ENCODE measurements around the gene MBD6.

Gene MBD6

DNA sequence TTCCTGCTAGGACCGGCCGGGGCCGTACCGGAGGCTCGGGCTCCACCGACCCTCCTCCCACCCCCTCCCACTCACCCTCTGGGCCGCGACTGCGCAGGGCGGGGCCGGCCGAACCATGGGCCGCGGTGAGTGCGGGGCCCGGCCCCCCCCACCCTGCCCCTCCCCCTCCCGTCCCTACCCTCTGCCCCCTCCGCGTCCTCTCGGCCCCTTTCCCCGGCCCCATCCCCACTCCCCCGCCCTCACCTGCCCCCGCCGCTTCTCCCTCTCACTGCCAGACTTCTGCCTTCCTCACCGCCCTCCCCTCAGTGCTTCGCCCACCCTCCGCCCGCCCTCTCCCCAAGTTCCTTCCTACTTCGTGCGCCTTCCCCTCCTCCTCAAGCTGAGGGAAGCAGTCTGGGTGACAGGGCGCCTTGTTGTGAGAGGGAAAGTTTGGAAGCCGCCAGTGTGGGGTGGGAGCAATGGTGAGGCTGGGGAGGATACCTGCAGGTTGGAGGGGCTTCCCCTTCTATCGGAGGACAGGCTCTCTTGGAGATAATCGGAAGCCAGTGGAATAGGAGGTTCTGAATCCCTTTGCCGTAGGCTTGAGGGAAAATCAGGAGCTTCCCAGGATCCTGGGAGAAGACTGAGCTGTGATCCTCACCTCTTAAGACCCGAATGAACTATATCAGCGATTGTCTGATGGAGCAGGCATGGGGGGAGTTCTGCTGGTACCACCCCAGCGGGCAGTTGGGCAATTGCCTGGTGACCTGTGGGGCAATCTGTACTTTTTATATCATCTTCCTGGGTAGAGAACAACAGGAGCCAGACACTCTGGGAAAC is 472 bp downstream of the MBD6 start:
- Mint-ChIP-seq H3K27me3 (no peaks in the 10 kb centered on the region), H3K36me3 (ENCODE audit: insufficient read depth) (peaks cover 68% of the 10 kb centered on the region)

DNA sequence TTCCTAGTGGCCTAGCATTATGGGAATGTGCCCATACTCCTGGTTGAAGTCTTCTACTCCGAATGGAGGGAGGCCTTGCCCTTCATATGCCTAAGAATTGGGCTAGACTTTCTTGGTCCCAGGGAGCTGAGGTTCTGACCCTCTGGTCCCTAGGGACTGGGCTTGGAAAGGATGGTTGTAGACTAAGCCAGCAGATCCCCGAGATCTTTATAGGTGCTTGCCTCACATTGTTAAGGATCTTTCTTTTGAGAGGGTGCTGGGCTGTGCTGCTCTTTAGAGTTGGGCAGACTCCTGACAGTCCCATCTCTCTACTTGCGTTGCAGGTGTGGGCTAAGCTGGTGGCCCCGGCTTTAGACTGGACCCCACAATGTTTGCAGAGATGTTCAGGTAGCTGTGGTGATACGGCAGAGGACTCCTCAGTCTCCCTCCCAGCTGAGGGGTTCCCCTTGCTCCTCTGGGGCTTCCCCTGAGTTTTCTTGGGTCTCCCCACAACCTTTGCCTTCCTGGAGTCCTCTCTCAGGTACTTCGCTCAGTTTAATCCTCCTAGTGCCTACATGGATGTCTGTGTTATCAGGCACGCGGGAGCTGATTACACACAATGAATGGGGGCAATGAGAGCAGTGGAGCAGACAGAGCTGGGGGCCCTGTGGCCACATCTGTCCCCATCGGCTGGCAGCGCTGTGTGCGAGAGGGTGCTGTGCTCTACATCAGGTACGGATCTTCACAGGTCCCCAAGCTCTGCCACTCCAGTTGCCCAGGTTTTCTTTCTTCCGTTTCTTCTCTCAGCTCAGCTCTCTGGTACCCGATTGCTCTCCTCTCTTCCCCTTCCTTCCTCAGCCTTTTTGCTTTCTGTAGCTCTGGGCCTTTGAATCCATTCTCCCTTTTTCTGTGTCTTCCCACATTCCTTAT is 1.3 kb downstream of the MBD6 start:
- DNase-seq (no peak), ATAC-seq (replicated peaks) (no peak)
- Mint-ChIP-seq H3K9me3 (no peaks in the 10 kb centered on the region), H3K27ac (peak overlapping the region; percentile 92 to 99), H3K4me1 (ENCODE audit: low read depth in 2 of 2) (peaks cover 46 to 56% of the 10 kb centered on the region in 2 donors), H3K4me3 (peak overlapping the region; percentile 86 to 88), H3K36me3 (ENCODE audit: insufficient read depth) (peaks cover 67% of the 10 kb centered on the region), H3K27me3 (no peaks in the 10 kb centered on the region)

More for the DNA sequence above, 472 bp downstream of the MBD6 start:
- peaks cover 54 to 64% of the 10 kb centered on the region in 2 donors for H3K4me1 Mint-ChIP-seq (ENCODE audit: low read depth in 2 of 2)
- no peak for ATAC-seq (replicated peaks)
- H3K4me3 Mint-ChIP-seq = peak overlapping the region; percentile 86 to 88
- peak overlapping the region; percentile 92 to 99 for H3K27ac Mint-ChIP-seq
- H3K9me3 Mint-ChIP-seq = no peaks in the 10 kb centered on the region
- peak in 2 of 3 experiments; percentile 24 to 25 for DNase-seq

DNA sequence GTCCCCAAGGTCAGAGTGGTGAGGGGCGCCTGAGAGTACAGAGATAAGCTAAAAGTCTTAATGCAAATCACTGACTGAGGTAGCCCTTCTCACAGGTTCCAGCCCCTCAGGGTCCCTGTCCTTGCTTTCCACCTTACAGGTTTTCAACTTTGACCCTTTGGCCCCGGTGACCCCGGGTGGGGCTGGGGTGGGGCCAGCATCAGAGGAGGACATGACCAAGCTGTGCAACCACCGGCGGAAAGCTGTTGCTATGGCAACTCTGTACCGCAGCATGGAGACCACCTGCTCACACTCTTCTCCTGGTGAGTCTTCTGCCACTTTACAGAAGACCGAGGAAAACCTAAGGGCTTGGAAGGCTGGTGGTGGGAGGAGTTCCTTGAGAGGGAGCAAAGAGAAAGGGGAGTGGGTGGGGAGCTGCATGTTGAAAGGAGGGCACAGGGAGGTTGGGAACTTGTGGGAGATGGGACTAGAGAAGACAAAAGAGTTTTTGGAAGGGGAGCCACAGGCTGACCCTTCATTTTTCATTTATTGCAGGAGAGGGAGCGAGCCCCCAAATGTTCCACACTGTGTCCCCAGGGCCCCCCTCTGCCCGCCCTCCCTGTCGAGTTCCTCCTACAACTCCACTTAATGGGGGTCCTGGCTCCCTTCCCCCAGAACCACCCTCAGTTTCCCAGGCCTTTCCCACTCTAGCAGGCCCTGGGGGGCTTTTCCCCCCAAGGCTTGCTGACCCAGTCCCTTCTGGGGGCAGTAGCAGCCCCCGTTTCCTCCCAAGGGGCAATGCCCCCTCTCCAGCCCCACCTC is 2.4 kb downstream of the MBD6 start:
- Mint-ChIP-seq H3K27ac (peak overlapping the region; percentile 92 to 99), H3K9me3 (no peaks in the 10 kb centered on the region), H3K27me3 (no peaks in the 10 kb centered on the region), H3K36me3 (ENCODE audit: insufficient read depth) (peaks cover 64% of the 10 kb centered on the region), H3K4me3 (peak overlapping the region; percentile 86 to 88), H3K4me1 (ENCODE audit: low read depth in 2 of 2) (peaks cover 41 to 58% of the 10 kb centered on the region in 2 donors)
- ATAC-seq (replicated peaks) = no peak
- no peak for DNase-seq

DNA sequence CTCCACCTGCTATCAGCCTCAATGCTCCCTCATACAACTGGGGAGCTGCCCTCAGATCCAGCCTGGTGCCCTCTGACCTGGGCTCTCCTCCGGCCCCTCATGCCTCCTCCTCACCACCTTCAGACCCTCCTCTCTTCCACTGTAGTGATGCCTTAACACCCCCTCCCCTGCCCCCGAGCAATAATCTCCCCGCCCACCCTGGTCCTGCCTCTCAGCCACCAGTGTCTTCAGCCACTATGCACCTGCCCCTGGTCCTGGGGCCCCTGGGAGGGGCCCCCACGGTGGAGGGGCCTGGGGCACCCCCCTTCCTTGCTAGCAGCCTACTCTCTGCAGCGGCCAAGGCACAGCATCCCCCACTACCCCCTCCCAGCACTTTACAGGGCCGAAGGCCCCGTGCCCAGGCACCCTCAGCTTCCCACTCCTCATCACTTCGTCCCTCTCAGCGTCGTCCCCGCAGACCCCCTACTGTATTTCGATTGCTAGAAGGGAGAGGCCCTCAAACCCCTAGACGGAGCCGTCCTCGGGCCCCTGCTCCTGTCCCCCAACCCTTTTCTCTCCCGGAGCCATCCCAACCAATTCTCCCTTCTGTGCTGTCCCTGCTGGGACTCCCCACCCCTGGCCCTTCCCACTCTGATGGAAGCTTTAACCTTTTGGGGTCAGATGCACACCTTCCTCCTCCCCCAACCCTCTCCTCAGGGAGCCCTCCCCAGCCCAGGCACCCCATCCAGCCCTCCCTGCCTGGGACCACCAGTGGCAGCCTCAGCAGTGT is 3.2 kb downstream of the MBD6 start:
- no peaks in the 10 kb centered on the region for H3K9me3 Mint-ChIP-seq
- DNase-seq (no peak), ATAC-seq (replicated peaks) (no peak)
- peaks cover 38 to 56% of the 10 kb centered on the region in 2 donors for H3K4me1 Mint-ChIP-seq (ENCODE audit: low read depth in 2 of 2)
- H3K36me3 Mint-ChIP-seq (ENCODE audit: insufficient read depth) = peaks cover 62% of the 10 kb centered on the region
- peak overlapping the region in 1 of 2 donors; percentile 77 for H3K27ac Mint-ChIP-seq
- H3K27me3 Mint-ChIP-seq = no peaks in the 10 kb centered on the region
- H3K4me3 Mint-ChIP-seq = no peak overlapping the region

DNA sequence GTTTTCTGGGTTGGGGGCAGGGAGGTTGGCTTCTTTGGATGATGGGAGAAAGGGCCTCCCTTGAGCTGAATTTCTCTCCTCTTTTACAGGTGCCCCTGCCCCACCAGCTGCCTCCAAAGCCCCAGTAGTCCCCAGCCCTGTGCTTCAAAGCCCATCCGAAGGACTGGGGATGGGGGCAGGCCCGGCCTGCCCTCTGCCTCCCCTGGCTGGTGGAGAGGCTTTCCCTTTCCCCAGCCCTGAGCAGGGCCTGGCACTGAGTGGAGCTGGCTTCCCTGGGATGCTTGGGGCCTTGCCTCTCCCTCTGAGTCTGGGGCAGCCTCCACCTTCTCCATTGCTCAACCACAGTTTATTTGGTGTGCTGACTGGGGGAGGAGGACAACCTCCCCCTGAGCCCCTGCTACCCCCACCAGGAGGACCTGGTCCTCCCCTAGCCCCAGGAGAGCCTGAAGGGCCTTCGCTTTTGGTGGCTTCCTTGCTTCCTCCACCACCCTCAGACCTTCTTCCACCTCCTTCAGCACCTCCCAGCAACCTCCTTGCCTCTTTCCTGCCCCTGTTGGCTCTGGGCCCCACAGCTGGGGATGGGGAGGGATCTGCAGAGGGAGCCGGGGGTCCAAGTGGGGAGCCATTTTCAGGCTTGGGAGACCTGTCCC is 4.0 kb downstream of the MBD6 start:
- Mint-ChIP-seq H3K4me1 (ENCODE audit: low read depth in 2 of 2) (peaks cover 32 to 50% of the 10 kb centered on the region in 2 donors), H3K27ac (peak overlapping the region; percentile 73 to 74), H3K4me3 (no peak overlapping the region), H3K36me3 (ENCODE audit: insufficient read depth) (peaks cover 61% of the 10 kb centered on the region), H3K27me3 (no peaks in the 10 kb centered on the region), H3K9me3 (no peaks in the 10 kb centered on the region)
- ATAC-seq (replicated peaks) = no peak
- DNase-seq = no peak

DNA sequence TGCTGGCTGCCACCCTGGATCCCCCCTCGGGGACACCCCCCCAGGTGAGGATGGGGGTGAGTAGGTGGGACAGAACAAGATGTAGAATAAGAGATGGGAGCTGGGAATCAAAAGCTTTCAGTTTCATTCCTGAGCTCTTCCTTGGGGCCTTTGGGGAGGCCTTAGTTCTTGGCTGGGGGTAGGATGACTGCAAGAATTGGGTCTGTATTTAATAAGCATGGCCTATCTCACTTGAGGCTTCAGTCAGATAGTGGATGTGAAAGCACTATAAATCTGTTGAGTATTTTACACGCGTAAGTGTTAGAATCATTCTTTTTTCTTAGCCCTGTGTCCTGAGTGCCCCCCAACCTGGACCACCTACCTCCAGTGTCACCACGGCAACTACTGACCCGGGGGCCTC is 4.6 kb downstream of the MBD6 start:
- Mint-ChIP-seq H3K36me3 (ENCODE audit: insufficient read depth) (peaks cover 60% of the 10 kb centered on the region), H3K9me3 (no peaks in the 10 kb centered on the region), H3K4me1 (ENCODE audit: low read depth in 2 of 2) (peaks cover 27 to 44% of the 10 kb centered on the region in 2 donors), H3K4me3 (no peak overlapping the region), H3K27me3 (no peaks in the 10 kb centered on the region), H3K27ac (peak overlapping the region; percentile 73 to 74)
- DNase-seq (no peak), ATAC-seq (replicated peaks) (no peak)

DNA sequence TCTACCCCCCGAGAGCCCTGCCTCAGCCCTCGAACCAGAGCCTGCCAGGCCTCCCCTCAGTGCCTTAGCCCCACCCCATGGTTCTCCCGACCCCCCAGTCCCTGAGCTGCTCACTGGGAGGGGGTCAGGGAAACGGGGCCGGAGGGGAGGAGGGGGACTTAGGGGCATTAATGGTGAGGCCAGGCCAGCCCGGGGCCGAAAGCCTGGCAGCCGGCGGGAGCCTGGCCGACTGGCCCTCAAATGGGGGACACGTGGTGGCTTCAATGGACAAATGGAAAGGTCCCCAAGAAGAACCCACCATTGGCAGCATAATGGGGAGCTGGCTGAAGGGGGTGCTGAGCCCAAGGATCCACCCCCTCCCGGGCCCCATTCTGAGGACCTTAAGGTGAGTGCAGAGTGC is 5.6 kb downstream of the MBD6 start:
- Mint-ChIP-seq H3K36me3 (ENCODE audit: insufficient read depth) (peaks cover 59% of the 10 kb centered on the region), H3K9me3 (no peaks in the 10 kb centered on the region), H3K4me1 (ENCODE audit: low read depth in 2 of 2) (peaks cover 24 to 42% of the 10 kb centered on the region in 2 donors), H3K27ac (peak overlapping the region in 1 of 2 donors; percentile 74), H3K27me3 (no peaks in the 10 kb centered on the region), H3K4me3 (no peak overlapping the region)
- no peak for ATAC-seq (replicated peaks)
- DNase-seq = no peak

DNA sequence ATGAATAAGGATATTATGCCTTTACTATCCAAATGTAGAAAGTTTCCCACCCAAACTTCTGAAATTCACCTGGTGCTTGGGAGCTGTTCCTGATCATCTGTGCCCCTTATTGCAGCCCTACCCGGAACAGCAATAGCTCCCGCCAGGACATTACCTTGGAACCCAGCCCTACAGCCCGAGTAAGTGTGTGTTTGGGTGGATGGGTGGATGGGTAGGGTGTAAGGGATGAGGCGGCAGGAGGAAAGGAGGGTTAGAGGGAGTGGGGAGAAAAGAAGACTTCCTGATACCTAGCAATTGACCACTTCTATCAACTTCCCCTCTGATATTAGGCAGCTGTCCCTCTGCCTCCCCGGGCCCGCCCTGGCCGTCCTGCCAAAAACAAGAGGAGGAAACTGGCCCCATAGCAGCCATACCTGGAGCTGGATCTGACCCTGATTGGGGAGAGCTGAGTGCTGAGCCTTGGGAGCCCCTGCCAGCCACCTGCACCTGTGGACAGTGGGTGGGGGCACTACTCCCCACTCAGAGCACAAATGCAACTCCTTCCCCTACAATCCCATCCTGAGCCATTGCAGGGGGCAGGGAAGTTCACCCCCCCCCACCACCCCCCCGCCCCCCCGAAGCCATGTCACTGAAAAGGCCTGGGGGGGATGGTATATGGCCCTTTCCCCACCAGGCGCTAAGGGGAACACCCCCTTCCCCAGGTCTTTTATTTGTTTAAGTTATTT is 6.4 kb downstream of the MBD6 start:
- peaks cover 61% of the 10 kb centered on the region for H3K36me3 Mint-ChIP-seq (ENCODE audit: insufficient read depth)
- no peak for DNase-seq

DNA sequence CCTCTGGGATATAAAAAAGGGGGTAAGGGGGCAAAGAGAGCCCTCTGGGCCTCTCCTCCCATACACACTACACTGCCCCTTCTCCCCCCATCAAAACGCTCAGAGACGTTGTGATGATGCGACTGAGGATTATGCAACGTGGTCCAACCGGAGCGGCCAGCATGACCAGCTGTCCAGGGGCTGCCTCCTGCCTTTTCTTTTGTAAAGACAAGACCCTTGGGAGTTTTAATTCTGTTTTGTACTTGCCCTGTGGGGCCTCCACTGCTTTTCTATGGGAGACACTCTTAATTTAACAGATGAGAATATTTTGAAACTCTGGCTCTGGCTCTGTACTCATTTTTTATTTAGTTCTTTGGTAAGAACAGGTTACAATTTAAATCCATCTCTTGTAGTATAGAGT is 7.2 kb downstream of the MBD6 start:
- Mint-ChIP-seq H3K4me1 (ENCODE audit: low read depth in 2 of 2) (peaks cover 9 to 28% of the 10 kb centered on the region in 2 donors), H3K27me3 (no peaks in the 10 kb centered on the region), H3K36me3 (ENCODE audit: insufficient read depth) (peaks cover 64% of the 10 kb centered on the region), H3K4me3 (no peak overlapping the region), H3K9me3 (no peaks in the 10 kb centered on the region), H3K27ac (peak overlapping the region in 1 of 2 donors; percentile 79)
- no peak for ATAC-seq (replicated peaks)
- no peak for DNase-seq

More for the DNA sequence above, 6.4 kb downstream of the MBD6 start:
- Mint-ChIP-seq H3K27me3 (no peaks in the 10 kb centered on the region), H3K4me1 (ENCODE audit: low read depth in 2 of 2) (peaks cover 16 to 34% of the 10 kb centered on the region in 2 donors), H3K4me3 (no peak overlapping the region), H3K9me3 (no peaks in the 10 kb centered on the region), H3K27ac (peak overlapping the region in 1 of 2 donors; percentile 79)
- no peak for ATAC-seq (replicated peaks)

DNA sequence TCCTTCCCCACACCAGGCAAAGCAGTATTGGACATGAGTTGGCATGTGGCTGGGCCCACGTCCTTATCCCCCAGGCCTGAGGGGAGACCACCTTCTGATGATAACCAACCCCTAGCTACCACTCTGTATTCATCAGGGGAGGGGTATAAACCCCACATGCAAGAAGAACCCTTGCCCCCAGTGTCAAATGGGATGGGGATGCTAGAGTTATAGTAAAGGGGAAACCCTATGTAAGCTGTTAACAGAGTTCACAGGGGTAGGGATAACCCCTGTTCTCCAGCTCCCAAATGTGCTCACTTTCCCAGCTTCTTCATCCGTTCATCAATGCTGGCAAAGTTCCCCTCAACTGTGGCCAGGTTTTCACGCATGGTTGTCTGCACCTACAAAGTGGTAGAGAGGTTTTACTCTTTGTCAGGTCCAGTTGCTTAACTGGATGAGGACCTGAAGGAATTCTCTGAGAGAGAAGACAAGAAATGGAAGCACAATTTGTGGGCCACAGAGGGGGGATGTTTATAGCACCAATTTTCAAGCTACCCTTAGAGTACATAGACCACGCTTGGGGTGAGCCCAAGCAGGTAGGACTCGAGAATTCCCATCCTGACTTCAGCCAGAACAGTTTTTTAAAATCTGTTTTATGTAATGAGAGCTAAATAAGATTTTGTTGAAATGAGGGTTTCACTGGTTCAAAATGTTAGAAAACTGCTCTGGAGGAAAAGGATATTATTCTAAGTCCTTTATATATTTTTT is 7.9 kb downstream of the MBD6 start:
- peak overlapping the region in 1 of 2 donors; percentile 79 for H3K27ac Mint-ChIP-seq
- peaks cover 64% of the 10 kb centered on the region for H3K36me3 Mint-ChIP-seq (ENCODE audit: insufficient read depth)
- no peak for DNase-seq
- no peak overlapping the region for H3K4me3 Mint-ChIP-seq
- no peaks in the 10 kb centered on the region for H3K27me3 Mint-ChIP-seq
- no peak for ATAC-seq (replicated peaks)
- no peaks in the 10 kb centered on the region for H3K9me3 Mint-ChIP-seq
- H3K4me1 Mint-ChIP-seq (ENCODE audit: low read depth in 2 of 2) = peaks cover 4 to 20% of the 10 kb centered on the region in 2 donors

DNA sequence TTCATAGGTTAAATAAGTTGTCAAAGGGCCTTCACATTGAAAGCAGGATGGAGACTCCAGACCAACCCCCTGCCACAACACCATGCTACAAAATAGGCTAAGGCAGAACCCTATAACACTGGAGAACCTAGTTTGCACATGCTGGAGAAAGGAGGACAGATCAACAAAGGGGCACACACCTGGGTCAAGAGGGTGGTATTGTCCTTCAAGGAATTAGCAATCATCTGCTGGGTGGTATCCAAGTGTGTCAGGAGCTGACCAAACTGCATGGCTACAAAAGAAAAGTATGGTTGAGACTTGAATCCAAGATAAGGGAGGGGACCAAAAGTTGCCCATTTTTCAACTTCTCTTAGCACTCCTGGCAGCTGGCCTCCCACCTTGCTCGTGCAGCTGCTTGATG is 9.2 kb downstream of the MBD6 start:
- H3K9me3 Mint-ChIP-seq = no peaks in the 10 kb centered on the region
- H3K4me3 Mint-ChIP-seq = no peak overlapping the region
- H3K4me1 Mint-ChIP-seq (ENCODE audit: low read depth in 2 of 2) = peaks cover 4 to 9% of the 10 kb centered on the region in 2 donors
- H3K36me3 Mint-ChIP-seq (ENCODE audit: insufficient read depth) = peaks cover 59% of the 10 kb centered on the region
- no peaks in the 10 kb centered on the region for H3K27me3 Mint-ChIP-seq
- no peak for ATAC-seq (replicated peaks)
- H3K27ac Mint-ChIP-seq = no peak overlapping the region
- no peak for DNase-seq

Data from effector memory CD8-positive, alpha-beta T cell (primary cell).